Mucosa of descending colon (tissue), 3 donors: ENCODE data around the gene BAG5. TPM values are rescaled to one million over a fixed set of nuclear protein-coding genes. Genes with fewer than 3 reads are reported as not detected.

Experiments used
- ATAC-seq: fragments of 200-7000 bp; cut with Tn5 transposase; one replicate; pipeline ENCODE4 v1.9.1; 2020; ENCODE audit warnings: mild to moderate bottlenecking, moderate library complexity
- DNase-seq, 3 donors: peaks; one replicate each; pipeline ENCODE4 v3.0.0-alpha.2; 2020
- H3K36me3 ChIP-seq: fragments of 200-600 bp; one replicate; pipeline ENCODE4 v1.8.0; 2021; ENCODE audit warnings: low read depth, mild to moderate bottlenecking
- H3K4me1 ChIP-seq: fragments of 200-600 bp; one replicate; pipeline ENCODE4 v1.8.0; 2021; ENCODE audit warnings: low read depth, mild to moderate bottlenecking
- H3K4me3 ChIP-seq: fragments of 200-600 bp; one replicate; pipeline ENCODE4 v1.8.0; 2021; ENCODE audit warnings: mild to moderate bottlenecking
- H3K9me3 ChIP-seq: fragments of 200-600 bp; one replicate; pipeline ENCODE4 v1.8.0; 2021; ENCODE audit warnings: mild to moderate bottlenecking
- CTCF ChIP-seq: fragments of 200-600 bp; IDR thresholded peaks from one replicate; pipeline ENCODE4 v1.8.0; 2022; ENCODE audit warnings: antibody characterized with exemption, mild to moderate bottlenecking
- intact Hi-C, 2 donors: fragments of 100-400 bp; cut with DNase I in 1 of 2; cut with micrococcal nuclease in 1 of 2; formaldehyde crosslinking; loops; one replicate each; pipeline versions ENCODE4 v1.11.0 to v1.11.1; 2022; cut with DNase I, micrococcal nuclease
- total RNA-seq, 3 donors: library from RNA; stranded (reverse); fragmentation: NEBNext Ultra II Directional in 2 of 3; extraction: Animal tissue kit (Norgen Biotek cat#: 25700) in 2 of 3; gene quantifications; one replicate each; pipeline versions ENCODE4 v1.2.1 to v1.2.4, GENCODE V29; 2021 to 2023
- donor health status: DM: no; HTN: no; CAD: no; lungs with moderate emphysema.
- donor health status: DM: no; HTN: no; CAD: no.
- donor health status: DM: no; HTN: yes; CAD: no.

The BAG5 gene
- total RNA-seq, 3 donors from 2014 or later = 26.1 to 29.9 (median 28.0) TPM

GRCh38 chr14:103558071-103558882 lies 4.2 kb downstream of the BAG5 start:
- no peak overlapping the region for H3K4me3 ChIP-seq
- TF ChIP-seq CTCF = no peak
- no peak for DNase-seq
- no peak for ATAC-seq
- intact Hi-C loops = loop anchor here in 1 of 2 donors (10.0 kb wide), 1 partner anchor 53 kb away; no protein-coding TSS in a partner anchor
- H3K36me3 ChIP-seq = no peaks in the 10 kb centered on the region
- H3K9me3 ChIP-seq = no peaks in the 10 kb centered on the region
- H3K4me1 ChIP-seq = peaks cover 22% of the 10 kb centered on the region

DNA sequence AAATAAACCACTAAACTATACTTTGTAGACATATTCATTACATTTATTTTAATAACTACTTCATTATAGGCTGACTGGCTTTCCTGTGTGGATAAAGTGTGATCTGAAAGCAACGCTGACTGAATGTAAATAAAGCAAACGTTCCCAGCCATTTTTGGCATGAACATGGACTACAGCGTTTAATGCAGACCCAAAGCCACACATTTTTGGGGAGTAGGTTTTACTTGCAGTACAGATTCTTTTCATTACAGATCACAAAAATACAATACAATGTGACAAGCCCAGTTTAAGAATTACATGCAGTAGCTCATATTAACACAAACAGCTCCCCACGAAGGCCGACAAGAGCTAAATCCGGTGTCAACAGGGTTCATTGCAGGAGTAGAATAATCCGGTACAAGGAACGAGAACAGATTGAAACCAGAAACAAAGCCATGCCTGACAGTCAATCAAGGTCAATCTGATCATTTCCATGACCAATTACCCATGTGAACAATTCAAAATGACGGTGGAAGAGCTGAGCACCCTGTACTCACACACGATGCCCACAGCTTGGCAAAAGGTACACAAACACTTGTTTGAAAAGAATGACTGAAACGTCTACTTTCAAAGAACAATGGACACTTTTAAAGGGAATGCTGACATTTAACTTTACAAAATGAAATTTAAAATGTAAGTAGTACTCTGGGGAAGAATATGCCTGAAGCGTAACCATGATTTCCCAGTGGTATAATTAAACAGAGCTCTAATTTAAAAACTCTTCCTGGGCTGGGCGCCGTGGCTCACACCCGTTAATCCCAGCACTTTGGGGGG lies 5.3 kb downstream of the BAG5 start:
- DNase-seq (no peak), ATAC-seq (no peak)
- no peaks in the 10 kb centered on the region for H3K36me3 ChIP-seq
- peaks cover 22% of the 10 kb centered on the region for H3K4me1 ChIP-seq
- TF ChIP-seq CTCF = no peak
- H3K4me3 ChIP-seq = no peak overlapping the region
- intact Hi-C loops = loop anchor here in 1 of 2 donors (10.0 kb wide), 1 partner anchor 52 kb away; no protein-coding TSS in a partner anchor
- H3K9me3 ChIP-seq = no peaks in the 10 kb centered on the region

GRCh38 chr14:103555559-103556337 lies 6.7 kb downstream of the BAG5 start:
- DNase-seq (no peak), ATAC-seq (no peak)
- intact Hi-C loops = loop anchor here in 1 of 2 donors (10.0 kb wide), 1 partner anchor 51 kb away; no protein-coding TSS in a partner anchor
- H3K4me3 ChIP-seq = no peak overlapping the region
- no peaks in the 10 kb centered on the region for H3K36me3 ChIP-seq
- no peaks in the 10 kb centered on the region for H3K9me3 ChIP-seq
- H3K4me1 ChIP-seq = peaks cover 16% of the 10 kb centered on the region
- TF ChIP-seq CTCF = no peak

DNA sequence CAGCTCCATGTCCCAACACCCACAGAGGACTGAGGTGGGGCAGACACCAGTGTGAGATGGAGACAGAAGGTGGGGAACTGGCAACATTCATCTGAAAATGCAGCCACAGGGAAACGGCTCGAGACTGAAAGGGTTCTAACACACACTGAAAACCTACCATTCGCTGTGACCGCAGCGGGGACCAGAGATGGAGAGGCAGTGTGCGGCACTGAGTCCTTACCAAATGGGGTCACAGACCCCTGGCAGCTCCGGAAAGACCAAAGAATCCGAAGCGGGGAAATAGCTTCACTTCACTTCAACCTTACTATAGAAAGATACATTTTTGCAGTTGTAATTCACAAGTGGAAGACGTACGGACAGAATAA lies 9.6 kb downstream of the BAG5 start:
- Histone ChIP-seq H3K4me1 (peaks cover 9% of the 10 kb centered on the region), H3K36me3 (no peaks in the 10 kb centered on the region), H3K9me3 (no peaks in the 10 kb centered on the region), H3K4me3 (no peak overlapping the region)
- TF ChIP-seq CTCF = no peak
- DNase-seq = no peak
- intact Hi-C loops = loop anchor here in 1 of 2 donors (10.0 kb wide), 1 partner anchor 48 kb away; no protein-coding TSS in a partner anchor
- ATAC-seq = no peak
